HCT116 (cell line): ENCODE results near the gene PGM2. TPM values are rescaled to one million over a fixed set of nuclear protein-coding genes. Genes with fewer than 3 reads are reported as not detected.
A peak's percentile ranks its signal among the peaks of the same experiment; 100 is the strongest.

Source experiments
- ATAC-seq: fragments of 200-7000 bp; cut with Tn5 transposase; 2 replicates; pipeline ENCODE4 v1.9.1; 2020; ENCODE audit warnings: mild to moderate bottlenecking, moderate library complexity
- BruUV-seq: library from RNA; stranded (reverse); fragments of 400-500 nt; replicated peaks from 2 replicates; lab custom pipeline; 2021; lab: Mats Ljungman, UMichigan
- CTCF ChIA-PET: fragments of 300-600 bp; sonication (Branson Sonifier 250); formaldehyde crosslinking; loops from one replicate; lab custom pipeline; 2021; ENCODE audit warnings: antibody characterized with exemption; lab: Charles Lee
- POLR2A ChIA-PET: fragments of 300-600, 350-600 bp; sonication (Branson Sonifier 250); formaldehyde crosslinking; loops from one replicate; lab custom pipeline; 2021; ENCODE audit warnings: antibody characterized with exemption; lab: Charles Lee
- RAD21 ChIA-PET, 2 experiments: fragments of 300-600 bp; sonication (Branson Sonifier 250); formaldehyde crosslinking; loops; one replicate each; lab custom pipeline; 2023; ENCODE audit warnings: low total read pairs in 2 of 2; ENCODE audit not compliant: uncharacterized antibody in 2 of 2, unreplicated experiment in 2 of 2, low non-redundant PET in 1 of 2; lab: Charles Lee
- DNase-seq: peaks from one replicate; pipeline ENCODE4 v3.0.0-alpha.2; 2010; ENCODE audit warnings: low read depth, low spot score
- H2AFZ ChIP-seq: fragments of 200-600 bp; shearing (Covaris generic), sonication (generic); 2 replicates; pipeline ENCODE4 v1.6.1; 2017; ENCODE audit warnings: low read depth, mixed run types, mixed read lengths, antibody characterized with exemption, low read length; ENCODE audit not compliant: poor library complexity, severe bottlenecking
- H3K27ac ChIP-seq: 2 replicates; pipeline ENCODE4 v1.5.1; 2012; ENCODE audit warnings: low read depth, low read length
- H3K27me3 ChIP-seq: fragments of 200-600 bp; sonication (generic); 2 replicates; pipeline ENCODE4 v1.6.1; 2016; ENCODE audit warnings: mixed run types, low read length, mixed read lengths; ENCODE audit not compliant: insufficient read depth
- H3K36me3 ChIP-seq, 2 experiments: fragments of 200-500 bp in 1 of 2; fragments of 200-600 bp in 1 of 2; sonication (Bioruptor generic) in 1 of 2; sonication (generic) in 1 of 2; 2 replicates each; pipeline versions ENCODE4 v1.5.1 to v1.6.1; 2014 to 2016; ENCODE audit warnings: low read length in 2 of 2, inconsistent platforms in 1 of 2, mixed read lengths in 1 of 2, mixed run types in 1 of 2; ENCODE audit not compliant: insufficient read depth in 2 of 2, control insufficient read depth in 1 of 2
- H3K4me1 ChIP-seq, 2 experiments: fragments of 200-600 bp in 1 of 2; sonication (generic) in 1 of 2; 2 replicates each; pipeline versions ENCODE4 v1.5.1 to v1.6.1; 2012 to 2017; ENCODE audit warnings: low read length in 2 of 2, inconsistent platforms in 1 of 2, mild to moderate bottlenecking in 1 of 2, mixed read lengths in 1 of 2, mixed run types in 1 of 2, moderate library complexity in 1 of 2; ENCODE audit not compliant: insufficient read depth in 2 of 2, control insufficient read depth in 1 of 2
- H3K4me2 ChIP-seq: fragments of 200-600 bp; sonication (generic); 2 replicates; pipeline ENCODE4 v1.6.1; 2017; ENCODE audit warnings: mixed run types, low read length, mixed read lengths
- H3K4me3 ChIP-seq, 2 experiments: fragments of 200-600 bp in 1 of 2; sonication (generic) in 1 of 2; replicated peaks in 1 of 2; 2 replicates each; pipeline ENCODE4 v1.5.1; 2011 to 2016; ENCODE audit warnings: low read length in 2 of 2, control low read depth in 1 of 2, low read depth in 1 of 2, mild to moderate bottlenecking in 1 of 2, mixed read lengths in 1 of 2, mixed run types in 1 of 2
- H3K79me2 ChIP-seq: fragments of 200-600 bp; sonication (generic); 2 replicates; pipeline ENCODE4 v1.6.1; 2017; ENCODE audit warnings: mild to moderate bottlenecking, mixed run types, low read length, moderate library complexity, mixed read lengths; ENCODE audit not compliant: insufficient read depth
- H3K9ac ChIP-seq: fragments of 200-600 bp; sonication (generic); 2 replicates; pipeline ENCODE4 v1.6.1; 2016; ENCODE audit warnings: low read length, mixed read lengths
- H3K9me2 ChIP-seq: fragments of 200-600 bp; sonication (generic), shearing (Covaris generic); 2 replicates; pipeline ENCODE4 v1.6.1; 2017; ENCODE audit warnings: mixed run types, mild to moderate bottlenecking, moderate library complexity; ENCODE audit not compliant: insufficient read depth
- H3K9me3 ChIP-seq, 2 experiments: fragments of 200-500 bp in 1 of 2; fragments of 200-600 bp in 1 of 2; sonication (Bioruptor generic) in 1 of 2; sonication (generic) in 1 of 2; 2 replicates each; pipeline ENCODE4 v1.6.1; 2014 to 2017; ENCODE audit warnings: low read length in 2 of 2, mixed read lengths in 2 of 2, inconsistent platforms in 1 of 2, low read depth in 1 of 2, mild to moderate bottlenecking in 1 of 2, mixed run types in 1 of 2, moderate library complexity in 1 of 2; ENCODE audit not compliant: control insufficient read depth in 1 of 2, insufficient read depth in 1 of 2
- H4K20me1 ChIP-seq: fragments of 200-600 bp; sonication (generic), shearing (Covaris generic); 2 replicates; pipeline ENCODE4 v1.6.1; 2017; ENCODE audit warnings: mixed run types, mild to moderate bottlenecking, moderate library complexity; ENCODE audit not compliant: insufficient read depth
- CBX3 ChIP-seq: IDR thresholded peaks from 2 replicates; pipeline ENCODE4 v1.6.1; 2012; ENCODE audit warnings: low read depth
- CEBPB ChIP-seq: IDR thresholded peaks from 2 replicates; pipeline ENCODE4 v1.6.1; 2012; ENCODE audit warnings: low read depth
- CTCF ChIP-seq, 3 experiments: fragments of 200-600 bp in 1 of 3; sonication (generic) in 1 of 3; IDR thresholded peaks in 2 of 3; conservative IDR thresholded peaks in 1 of 3; 2 replicates each; pipeline ENCODE4 v1.5.1; 2012 to 2017; ENCODE audit warnings: low read depth in 2 of 3, low read length in 2 of 3, antibody characterized with exemption in 1 of 3, borderline replicate concordance in 1 of 3, control low read depth in 1 of 3, mild to moderate bottlenecking in 1 of 3, mixed read lengths in 1 of 3, mixed run types in 1 of 3, moderate library complexity in 1 of 3; ENCODE audit not compliant: insufficient read depth in 1 of 3
- EGR1 ChIP-seq: IDR thresholded peaks from 2 replicates; pipeline ENCODE4 v1.6.1; 2012; ENCODE audit warnings: low read depth
- ELF1 ChIP-seq: IDR thresholded peaks from 2 replicates; pipeline ENCODE4 v1.6.1; 2012; ENCODE audit warnings: low read depth, borderline replicate concordance
- FOSL1 ChIP-seq: IDR thresholded peaks from 2 replicates; pipeline ENCODE4 v1.6.1; 2012; ENCODE audit warnings: low read depth
- JUND ChIP-seq: IDR thresholded peaks from 2 replicates; pipeline ENCODE4 v1.6.1; 2012
- POLR2AphosphoS5 ChIP-seq: IDR thresholded peaks from 2 replicates; pipeline ENCODE4 v1.6.1; 2011; ENCODE audit warnings: mild to moderate bottlenecking, low read depth, low read length, moderate library complexity
- RAD21 ChIP-seq: IDR thresholded peaks from 2 replicates; pipeline ENCODE4 v1.6.1; 2012; ENCODE audit warnings: low read depth, mild to moderate bottlenecking
- SIN3A ChIP-seq: IDR thresholded peaks from 2 replicates; pipeline ENCODE4 v1.6.1; 2012; ENCODE audit warnings: low read depth
- SRF ChIP-seq: IDR thresholded peaks from 2 replicates; pipeline ENCODE4 v1.6.1; 2012; ENCODE audit warnings: low read depth
- TCF7L2 ChIP-seq: IDR thresholded peaks from 2 replicates; pipeline ENCODE4 v1.7.0; 2011; ENCODE audit warnings: borderline replicate concordance, inconsistent platforms; ENCODE audit not compliant: insufficient read depth, insufficient read length; ENCODE audit errors: extremely low read depth
- YY1 ChIP-seq: IDR thresholded peaks from 2 replicates; pipeline ENCODE4 v1.6.1; 2011; ENCODE audit warnings: low read length, low read depth, moderate library complexity, mild to moderate bottlenecking; ENCODE audit not compliant: insufficient replicate concordance; ENCODE audit errors: extremely low read depth
- intact Hi-C: fragments of 100-400 bp; cut with micrococcal nuclease; formaldehyde crosslinking; loops from 2 replicates; pipeline ENCODE4 v1.10.0; 2022
- total RNA-seq: library from RNA; stranded (reverse); gene quantifications from one replicate; pipeline ENCODE4 v1.2.1, GENCODE V29; 2021; ENCODE audit not compliant: unreplicated experiment

The PGM2 gene
- total RNA-seq, 1 experiment from 2014 or later, result 48.6 TPM

DNA sequence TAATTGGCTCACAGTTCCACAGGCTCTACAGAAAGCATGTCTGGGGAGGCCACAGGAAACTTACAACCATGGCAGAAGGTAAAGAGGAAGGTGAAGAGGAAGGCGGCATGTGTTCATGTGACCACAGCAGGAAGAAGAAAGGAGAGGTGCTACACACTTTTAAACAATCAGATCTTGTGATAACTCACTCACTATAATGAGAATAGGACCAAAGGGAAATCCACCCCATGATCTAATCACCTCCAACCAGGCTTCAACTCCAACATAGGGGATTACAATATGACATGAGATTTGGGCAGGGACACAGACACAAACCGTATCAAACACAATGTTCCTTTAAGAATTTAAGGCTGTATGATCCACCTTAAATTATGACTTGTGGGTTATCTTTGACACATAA is 10.5 kb upstream of the PGM2 start (continued):
- TF ChIP-seq RAD21, result no peak
- TF ChIP-seq, all 23 proteins: peak for 0

GRCh38 chr4:37816719-37817118 is 9.8 kb upstream of the PGM2 start:
- Histone ChIP-seq H3K9me2 (no peaks in the 10 kb centered on the region; the same call in 1 of the 2 replicates), H3K4me2 (no peak overlapping the region), H3K9me3 (no peaks in the 10 kb centered on the region), H3K36me3 (no peaks in the 10 kb centered on the region), H3K4me3 (no peak overlapping the region), H3K9ac (no peak overlapping the region), H4K20me1 (no peaks in the 10 kb centered on the region), H3K27ac (no peak overlapping the region), H2AFZ (peak overlapping the region; percentile 3), H3K79me2 (no peaks in the 10 kb centered on the region), H3K27me3 (no peaks in the 10 kb centered on the region), H3K4me1 (peaks cover 0 to 9% of the 10 kb centered on the region in 2 experiments; a peak in 2 of 4 replicates)
- no peak for DNase-seq
- ChIA-PET CTCF (no interaction called here), POLR2A (no interaction called here), RAD21 (no interaction called here)
- intact Hi-C loops, result no loop called here
- TF ChIP-seq POLR2AphosphoS5 (no peak), TCF7L2 (no peak), CEBPB (no peak), RAD21 (no peak), SIN3A (no peak), YY1 (no peak), SRF (no peak), FOSL1 (no peak), EGR1 (no peak), JUND (no peak), ELF1 (no peak), CTCF (IDR thresholded peaks at IDR 0.05 in 2 of 3, conservative IDR thresholded peaks at IDR 0.05 in 1 of 3; ENCODE audit: borderline replicate concordance in 1 of 3, insufficient read depth in 1 of 3, low read depth in 2 of 3, low read length in 2 of 3) (no peak), CBX3 (no peak)
- BruUV-seq, result no TSS peak
- no peak for ATAC-seq
